ENCODE measurements around the gene TNFRSF21. TPM values are rescaled to one million over a fixed set of nuclear protein-coding genes. Genes with fewer than 3 reads are reported as not detected.

The TNFRSF21 gene
- total and polyA plus RNA-seq, 2 donors from 2014 or later = 40.3 to 45.5 TPM

- peak in 2 of 5 donors; percentile 56 to 58 for DNase-seq
- H3K27ac ChIP-seq (ENCODE audit: low read depth in 2 of 2, low read length in 2 of 2) = no peak overlapping the region
- intact Hi-C loops (cut with DNase I) = no loop called here
- no peak for TF ChIP-seq CTCF (IDR thresholded peaks at IDR 0.05; ENCODE audit: borderline replicate concordance, extremely low read depth, insufficient read depth)
- no peak for FAIRE-seq
- no peak overlapping the region for H3K9ac ChIP-seq (ENCODE audit: low read length in 3 of 3)
- peaks cover 0 to 6% (median 2%) of the 10 kb centered on the region in 3 donors for H3K4me1 ChIP-seq (ENCODE audit: control insufficient read depth in 2 of 3, insufficient read depth in 2 of 3, low read depth in 1 of 3, low read length in 3 of 3)
- H3K27me3 ChIP-seq (ENCODE audit: control insufficient read depth, insufficient read depth, low read length) = no peaks in the 10 kb centered on the region
- peaks cover 0 to 8% (median 0%) of the 10 kb centered on the region in 3 donors for H3K9me3 ChIP-seq (ENCODE audit: control insufficient read depth in 2 of 3, insufficient read depth in 1 of 3, low read length in 3 of 3)
- no peak overlapping the region for H3K4me3 ChIP-seq (ENCODE audit: low read length in 3 of 3)
- peaks cover 2 to 21% (median 10%) of the 10 kb centered on the region in 3 donors for H3K36me3 ChIP-seq (ENCODE audit: control insufficient read depth in 2 of 3, insufficient read depth in 3 of 3, low read length in 3 of 3)
Observed at GRCh38 chr6:47288267-47289090, 21.2 kb downstream of the TNFRSF21 start.

- TF ChIP-seq CTCF (IDR thresholded peaks at IDR 0.05; ENCODE audit: borderline replicate concordance, extremely low read depth, insufficient read depth) = no peak
- Histone ChIP-seq H3K27ac (ENCODE audit: low read depth in 2 of 2, low read length in 2 of 2) (no peak overlapping the region), H3K9me3 (ENCODE audit: control insufficient read depth in 2 of 3, insufficient read depth in 1 of 3, low read length in 3 of 3) (peaks cover 0 to 7% (median 0%) of the 10 kb centered on the region in 3 donors), H3K4me3 (ENCODE audit: low read length in 3 of 3) (no peak overlapping the region), H3K4me1 (ENCODE audit: control insufficient read depth in 2 of 3, insufficient read depth in 2 of 3, low read depth in 1 of 3, low read length in 3 of 3) (peaks cover 0 to 2% (median 0%) of the 10 kb centered on the region in 3 donors), H3K27me3 (ENCODE audit: control insufficient read depth, insufficient read depth, low read length) (no peaks in the 10 kb centered on the region), H3K9ac (ENCODE audit: low read length in 3 of 3) (no peak overlapping the region), H3K36me3 (ENCODE audit: control insufficient read depth in 2 of 3, insufficient read depth in 3 of 3, low read length in 3 of 3) (peaks cover 2 to 28% (median 10%) of the 10 kb centered on the region in 3 donors)
- DNase-seq = no peak
- no peak for FAIRE-seq
- intact Hi-C loops (cut with DNase I) = no loop called here
Observed at GRCh38 chr6:47286301-47286700, 23.4 kb downstream of the TNFRSF21 start.

DNA sequence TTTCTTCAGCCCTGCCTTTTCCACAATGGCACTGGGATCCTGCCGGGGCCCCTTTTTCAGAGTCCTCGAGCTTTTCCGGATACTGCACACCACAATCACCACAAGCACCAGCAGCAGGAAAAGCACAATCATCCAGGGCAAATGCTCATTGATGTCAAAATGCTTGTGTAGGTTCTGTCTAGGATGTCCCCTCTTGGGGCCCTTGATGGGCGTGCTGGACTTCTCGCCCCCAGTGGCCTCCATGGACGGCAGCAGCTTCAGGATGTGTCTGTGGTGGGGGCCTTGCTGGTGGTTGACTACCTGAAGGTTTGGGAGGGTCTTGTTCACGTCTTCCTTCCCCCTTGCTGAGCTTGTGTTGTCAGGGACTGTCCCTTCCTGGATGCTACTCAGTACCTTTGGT lies 25.7 kb downstream of the TNFRSF21 start:
- no peak overlapping the region for H3K9ac ChIP-seq (ENCODE audit: low read length in 3 of 3)
- no peaks in the 10 kb centered on the region for H3K27me3 ChIP-seq (ENCODE audit: control insufficient read depth, insufficient read depth, low read length)
- no peak for TF ChIP-seq CTCF (IDR thresholded peaks at IDR 0.05; ENCODE audit: borderline replicate concordance, extremely low read depth, insufficient read depth)
- H3K4me1 ChIP-seq (ENCODE audit: control insufficient read depth in 2 of 3, insufficient read depth in 2 of 3, low read depth in 1 of 3, low read length in 3 of 3) = peaks cover 0 to 2% (median 0%) of the 10 kb centered on the region in 3 donors
- H3K27ac ChIP-seq (ENCODE audit: low read depth in 2 of 2, low read length in 2 of 2) = no peak overlapping the region
- DNase-seq (no peak), FAIRE-seq (no peak)
- H3K9me3 ChIP-seq (ENCODE audit: control insufficient read depth in 2 of 3, insufficient read depth in 1 of 3, low read length in 3 of 3) = no peaks in the 10 kb centered on the region
- peaks cover 2 to 28% (median 10%) of the 10 kb centered on the region in 3 donors for H3K36me3 ChIP-seq (ENCODE audit: control insufficient read depth in 2 of 3, insufficient read depth in 3 of 3, low read length in 3 of 3)
- intact Hi-C loops (cut with DNase I) = no loop called here
- no peak overlapping the region for H3K4me3 ChIP-seq (ENCODE audit: low read length in 3 of 3)

All from kidney (tissue), 14 donors.